Activated CD4-positive, alpha-beta T cell treated with anti-CD3 and anti-CD28 coated beads for 1 hour (primary cell): ENCODE results near the gene MS4A6E.
"Not testable (repeated sequence)": the region's sequence is repeated elsewhere in the genome, so short reads cannot be mapped to it uniquely, and the experiment has no call there.

ENCODE experiments used
- DNase-seq: peaks from one replicate; pipeline ENCODE4 v3.0.0-alpha.2; 2020

MS4A6E gene, protein sequence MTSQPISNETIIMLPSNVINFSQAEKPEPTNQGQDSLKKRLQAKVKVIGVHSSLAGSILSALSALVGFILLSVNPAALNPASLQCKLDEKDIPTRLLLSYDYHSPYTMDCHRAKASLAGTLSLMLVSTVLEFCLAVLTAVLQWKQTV

GRCh38 chr11:60326955-60327354, at the start of gene MS4A6E:
MS4A6E (plus strand) TSS chr11:60327255; CDS start chr11:60334896, 7,641 bp downstream.
- no peak for DNase-seq

GRCh38 chr11:60280412-60280811, 46.6 kb upstream of the MS4A6E start, which contains the start of gene MS4A4A:
MS4A4A (plus strand) TSS chr11:60280666; CDS start chr11:60280676, 10 bp downstream.
- no peak for DNase-seq

DNA sequence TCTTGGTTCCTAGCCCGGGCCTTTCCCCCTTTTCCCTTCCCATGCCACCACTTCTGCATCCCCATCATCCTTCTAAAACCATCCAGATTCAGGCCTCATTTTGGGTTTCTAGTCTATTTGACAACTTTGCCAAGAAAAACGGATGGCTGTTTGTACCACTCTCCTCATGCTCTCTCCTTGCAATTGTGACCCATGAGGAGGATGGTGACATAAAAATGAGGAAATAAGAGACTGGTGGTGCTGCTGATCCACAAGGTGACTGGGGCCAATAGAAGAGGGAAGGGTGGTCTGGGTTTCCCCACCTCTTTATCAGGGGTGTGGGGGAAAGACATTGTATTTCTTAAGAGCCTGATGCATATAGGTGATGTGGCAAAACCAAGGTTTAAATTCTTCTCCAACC, 45.6 kb upstream of the MS4A6E start:
- no peak for DNase-seq

GRCh38 chr11:60282286-60282685, 44.8 kb upstream of the MS4A6E start:
- DNase-seq: no peak

DNA sequence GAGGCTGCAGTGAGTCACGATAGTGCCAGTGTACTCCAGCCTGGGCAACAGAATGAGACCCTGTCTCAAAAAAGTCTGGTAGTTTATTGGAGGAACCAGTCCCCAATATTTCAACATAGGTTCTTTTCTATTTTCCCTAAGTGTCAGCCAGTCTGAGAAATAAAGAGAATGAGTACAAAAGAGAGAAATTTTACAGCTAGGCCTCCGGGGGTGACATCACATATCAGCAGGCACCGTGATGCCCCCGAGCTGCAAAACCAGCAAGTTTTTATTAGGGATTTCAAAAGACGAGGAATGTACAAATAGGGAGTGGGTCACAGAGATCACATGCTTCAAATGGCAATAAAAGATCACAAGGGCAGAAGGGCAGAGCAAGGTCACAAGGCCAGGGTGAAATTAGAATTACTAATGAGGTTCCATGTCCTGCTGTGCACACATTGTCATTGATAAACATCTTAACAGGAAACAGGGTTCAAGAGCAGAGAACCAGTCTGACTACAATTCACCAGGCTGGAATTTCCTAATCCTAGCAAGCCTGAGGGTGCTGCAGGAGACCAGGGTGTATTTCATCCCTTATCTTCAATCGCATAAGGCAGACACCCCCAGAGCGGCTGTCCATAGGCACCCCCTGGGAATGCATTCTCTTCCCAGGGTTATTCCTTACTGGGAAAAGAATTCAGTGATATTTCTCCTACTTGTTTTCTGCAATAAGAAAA, 41.5 kb upstream of the MS4A6E start:
- DNase-seq: not testable (repeated sequence)

- DNase-seq: no peak
These were observed 38.5 kb upstream of the MS4A6E start for GRCh38 chr11:60288531-60288930.

GRCh38 chr11:60292145-60292544, 34.9 kb upstream of the MS4A6E start:
- no peak for DNase-seq

GRCh38 chr11:60301178-60301577, 25.9 kb upstream of the MS4A6E start:
- DNase-seq: no peak

DNA sequence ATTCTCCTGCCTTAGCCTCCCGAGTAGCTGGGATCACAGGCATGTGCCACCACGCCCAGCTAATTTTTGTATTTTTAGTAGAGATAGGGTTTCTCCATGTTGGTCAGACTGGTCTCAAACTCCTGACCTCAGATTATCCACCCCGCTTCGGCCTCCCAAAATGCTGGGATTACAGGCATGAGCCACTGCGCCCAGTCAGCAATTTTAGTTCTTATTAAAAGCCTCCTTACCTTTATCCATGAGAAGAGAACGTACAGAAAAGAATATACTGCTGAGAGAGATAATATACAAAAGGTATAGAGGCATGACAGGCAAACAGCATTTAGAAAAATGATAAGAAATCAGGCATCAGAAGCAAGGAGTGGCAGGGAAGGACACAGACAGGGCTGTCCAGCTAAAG, 25.2 kb upstream of the MS4A6E start:
- not testable (repeated sequence) for DNase-seq

GRCh38 chr11:60303661-60304060, 23.4 kb upstream of the MS4A6E start:
- no peak for DNase-seq

DNA sequence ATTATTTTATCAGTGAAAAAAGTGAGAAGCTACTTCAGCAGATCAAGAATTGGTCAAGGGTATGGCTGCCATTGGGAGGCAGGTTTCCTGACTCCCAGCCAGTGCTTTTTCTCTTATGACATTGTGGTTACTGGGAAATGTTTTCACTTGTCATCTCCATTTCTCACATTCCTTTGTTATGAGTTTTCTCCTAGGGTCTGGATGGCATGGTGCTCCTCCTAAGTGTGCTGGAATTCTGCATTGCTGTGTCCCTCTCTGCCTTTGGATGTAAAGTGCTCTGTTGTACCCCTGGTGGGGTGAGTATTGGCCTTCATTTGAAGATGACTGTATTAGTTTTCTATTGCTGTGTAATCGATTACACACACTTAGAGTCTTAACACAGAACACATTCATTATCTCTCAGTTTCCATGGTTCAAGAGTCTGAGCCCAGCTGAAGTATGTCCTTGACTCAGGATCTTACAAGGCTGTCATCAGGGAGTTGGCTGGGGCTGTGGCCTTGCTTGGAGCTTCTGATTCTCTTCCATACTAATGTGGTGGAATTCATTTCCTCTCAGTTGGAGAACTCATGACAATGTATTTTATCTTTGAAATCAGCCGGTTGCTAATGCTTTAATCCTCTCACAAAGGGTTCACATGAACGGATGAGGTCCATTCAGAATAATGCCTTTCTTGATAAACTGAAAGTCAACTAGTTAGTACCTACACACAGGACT, 21.0 kb upstream of the MS4A6E start:
- no peak for DNase-seq

GRCh38 chr11:60307507-60308195, 19.4 kb upstream of the MS4A6E start:
- no peak for DNase-seq

DNA sequence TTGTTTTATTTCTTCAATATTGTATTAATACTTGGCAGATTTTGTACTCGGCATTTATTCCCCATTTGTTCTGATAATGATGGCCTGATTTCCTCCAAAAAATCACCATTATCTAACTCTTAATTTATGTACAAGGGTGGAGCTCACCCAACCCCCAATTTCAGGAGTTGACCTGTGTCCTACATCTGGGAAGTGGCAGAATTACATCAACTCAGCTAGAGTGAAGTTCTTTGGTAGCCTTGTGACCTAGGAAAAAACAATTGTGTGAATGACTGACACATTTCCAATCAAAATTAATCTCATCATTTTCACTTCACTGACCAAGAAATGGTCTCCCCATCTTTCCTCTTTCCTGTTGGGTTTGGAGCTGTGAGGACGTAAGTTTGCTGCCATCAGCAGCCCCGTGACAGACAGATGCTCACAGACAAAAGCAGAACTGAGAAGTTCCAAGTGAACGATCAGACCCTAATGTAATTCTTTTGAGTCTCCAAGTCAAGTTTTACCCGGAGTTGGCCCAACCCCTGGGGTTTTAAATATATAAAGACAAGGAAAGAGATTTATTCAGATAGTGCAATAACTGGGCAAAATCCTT, 16.6 kb upstream of the MS4A6E start:
- DNase-seq: no peak

GRCh38 chr11:60314635-60315321, 12.3 kb upstream of the MS4A6E start:
- DNase-seq: no peak

GRCh38 chr11:60315871-60316270, 11.2 kb upstream of the MS4A6E start:
- no peak for DNase-seq

- DNase-seq: no peak
These were observed 10.7 kb upstream of the MS4A6E start for GRCh38 chr11:60316317-60316716.

- no peak for DNase-seq
These were observed 8.3 kb upstream of the MS4A6E start for GRCh38 chr11:60318726-60319125.

- DNase-seq: no peak
These were observed 6.0 kb upstream of the MS4A6E start for GRCh38 chr11:60321051-60321450.

- no peak for DNase-seq
These were observed 1.4 kb downstream of the MS4A6E start for GRCh38 chr11:60328460-60328859.

- DNase-seq: no peak
These were observed 5.8 kb downstream of the MS4A6E start for GRCh38 chr11:60332846-60333245.

DNA sequence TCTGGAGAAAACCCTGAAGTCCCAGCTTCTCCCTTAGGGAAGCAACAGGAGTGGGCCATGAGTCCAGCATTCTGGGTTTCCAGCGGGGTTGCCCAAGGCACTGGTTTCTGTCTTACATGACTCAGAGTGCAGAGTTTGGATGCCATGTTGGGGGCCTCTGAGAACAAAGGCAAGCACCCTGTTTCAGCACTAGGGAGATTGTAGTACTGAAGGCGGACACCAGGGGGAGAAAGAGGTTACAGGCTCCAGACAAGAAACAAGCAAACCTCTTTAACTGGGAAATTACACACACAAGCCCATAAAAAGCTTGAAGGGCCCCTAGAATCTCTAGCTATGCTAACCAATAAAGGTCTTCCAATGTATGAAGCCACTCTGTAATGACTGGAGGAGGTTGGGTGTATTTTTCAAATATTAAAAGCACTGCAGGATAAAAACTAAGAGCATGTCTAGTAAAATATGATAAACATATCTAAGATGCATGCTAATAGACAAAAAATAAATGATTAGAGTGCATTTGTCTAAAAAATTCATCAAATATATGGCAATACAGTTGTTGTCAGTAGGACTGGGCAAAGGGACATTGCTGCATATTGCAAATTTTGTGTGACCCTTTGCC, 7.1 kb downstream of the MS4A6E start:
- peak; percentile 19 for DNase-seq
